Kidney (tissue), 14 donors: ENCODE data around the gene NONO. TPM values are rescaled to one million over a fixed set of nuclear protein-coding genes. Genes with fewer than 3 reads are reported as not detected.
A peak's percentile ranks its signal among the peaks of the same experiment; 100 is the strongest.

ENCODE experiments used
- DNase-seq, 5 donors: peaks; one replicate each; pipeline ENCODE4 v3.0.0-alpha.2; 2013 to 2020
- FAIRE-seq: peaks from 2 replicates; lab custom pipeline; 2012; peaks lifted over from hg19 to GRCh38; lab: Jason Lieb, UNC
- H3K27ac ChIP-seq, 2 donors: one replicate each; pipeline ENCODE4 v1.7.0; 2013; ENCODE audit warnings: low read depth in 2 of 2, low read length in 2 of 2, inconsistent platforms in 1 of 2
- H3K27me3 ChIP-seq: one replicate; pipeline ENCODE4 v1.7.1; 2013; ENCODE audit warnings: low read length, inconsistent platforms; ENCODE audit not compliant: control insufficient read depth, insufficient read depth
- H3K36me3 ChIP-seq, 3 donors: one replicate each; pipeline versions ENCODE4 v1.7.0 to v1.7.1; 2013; ENCODE audit warnings: low read length in 3 of 3, control low read depth in 1 of 3, inconsistent platforms in 1 of 3; ENCODE audit not compliant: insufficient read depth in 3 of 3, control insufficient read depth in 2 of 3
- H3K4me1 ChIP-seq, 3 donors: one replicate each; pipeline versions ENCODE4 v1.7.0 to v1.7.1; 2013; ENCODE audit warnings: low read length in 3 of 3, inconsistent platforms in 1 of 3, low read depth in 1 of 3; ENCODE audit not compliant: control insufficient read depth in 2 of 3, insufficient read depth in 2 of 3
- H3K4me3 ChIP-seq, 3 donors: one replicate each; pipeline versions ENCODE4 v1.7.0 to v1.8.1; 2013; ENCODE audit warnings: low read length in 3 of 3, control low read depth in 1 of 3, inconsistent platforms in 1 of 3
- H3K9ac ChIP-seq, 3 donors: one replicate each; pipeline versions ENCODE4 v1.7.0 to v1.7.1; 2013; ENCODE audit warnings: low read length in 3 of 3, control low read depth in 1 of 3, inconsistent platforms in 1 of 3
- H3K9me3 ChIP-seq, 3 donors: one replicate each; pipeline versions ENCODE4 v1.7.0 to v1.7.1; 2013; ENCODE audit warnings: low read length in 3 of 3, control low read depth in 1 of 3, inconsistent platforms in 1 of 3; ENCODE audit not compliant: control insufficient read depth in 2 of 3, insufficient read depth in 1 of 3
- intact Hi-C: fragments of 100-400 bp; cut with DNase I; formaldehyde crosslinking; loops from one replicate; pipeline ENCODE4 v1.11.1; 2022
- polyA plus RNA-seq: library from polyadenylated mRNA; stranded (reverse); fragments of 350-450 nt; fragmentation: Illumina TruSeq; extraction: RNeasy Lipid Tissue Mini Kit (QIAGEN cat#74804); gene quantifications from one replicate; pipeline ENCODE4 v1.2.3, GENCODE V29; 2014; ENCODE audit warnings: low read depth, low replicate concordance; ENCODE audit not compliant: insufficient read depth
- total RNA-seq: library from RNA; stranded (reverse); fragmentation: NEBNext Ultra II Directional; extraction: Animal tissue kit (Norgen Biotek cat#: 25700); gene quantifications from one replicate; pipeline ENCODE4 v1.2.1, GENCODE V29; 2021
- TF ChIP-seq, protein P1 (sequence below): IDR thresholded peaks from 3 replicates; pipeline ENCODE4 v1.5.1; 2012; ENCODE audit warnings: mild to moderate bottlenecking, moderate library complexity, borderline replicate concordance; ENCODE audit not compliant: insufficient read depth; ENCODE audit errors: extremely low read depth
- donor health status: control.
- donor health status: control.
- donor health status: control.
- donor health status: control.
- donor health status: control.
- donor health status: DM: yes; HTN: yes; CAD: no.
- donor health status: Normal renal cell carcinoma (clear cell type).

NONO gene
- total and polyA plus RNA-seq, 2 donors from 2014 or later, result 126 to 225 TPM

DNA sequence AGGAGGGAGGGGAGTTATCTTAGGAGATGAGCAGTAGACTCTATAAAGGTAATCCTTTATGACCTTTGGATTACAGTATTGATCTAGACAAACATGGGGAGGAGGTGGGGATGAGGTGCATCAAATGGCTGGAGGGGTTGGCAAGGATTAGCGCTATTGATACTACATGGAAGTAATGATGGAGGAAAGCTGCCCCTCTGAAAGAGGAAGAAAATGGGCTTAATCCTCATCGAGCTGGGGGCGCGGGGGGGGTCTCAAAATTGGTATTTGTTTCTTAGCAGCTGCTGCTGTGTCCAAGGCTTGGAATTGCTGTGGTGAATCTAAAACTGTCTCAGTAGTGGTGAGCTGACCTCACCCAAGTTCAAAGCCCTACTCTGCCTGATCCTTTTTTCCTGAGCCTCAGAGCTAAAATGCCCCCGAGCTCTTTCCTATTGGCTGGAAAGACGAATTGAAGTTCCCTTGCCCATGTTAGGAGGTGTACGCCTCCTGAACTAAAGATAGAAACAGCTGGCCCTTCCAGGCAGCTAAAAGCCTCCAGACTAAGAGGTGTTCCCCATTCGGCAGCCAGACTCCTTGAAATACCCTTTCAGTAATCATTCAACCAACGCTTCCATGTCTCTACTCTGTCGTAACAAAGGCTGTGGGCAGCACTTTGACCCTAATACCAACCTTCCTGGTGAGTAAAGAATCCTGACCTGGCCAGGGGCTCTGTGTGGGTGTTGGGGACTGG is 17.9 kb downstream of the NONO start, which contains the start of gene ITGB1BP2:
ITGB1BP2 (plus strand) TSS at position 556 of the 730 bp plus-strand sequence; CDS start at position 613, 57 bp downstream.
- peak within 1 kb of the TSS in 1 of 2 donors; percentile 28 for H3K27ac ChIP-seq
- intact Hi-C loops, result no loop called here
- H3K9ac ChIP-seq, result no peak within 1 kb of the TSS
- H3K27me3 ChIP-seq, result no peaks in the 10 kb centered on the region
- H3K4me3 ChIP-seq, result no peak within 1 kb of the TSS
- H3K36me3 ChIP-seq, result peaks cover 5 to 19% (median 11%) of the 10 kb centered on the region in 3 donors
- DNase-seq (peak in 1 of 5 donors; percentile 11), FAIRE-seq (no peak)
- TF ChIP-seq, protein P1, sequence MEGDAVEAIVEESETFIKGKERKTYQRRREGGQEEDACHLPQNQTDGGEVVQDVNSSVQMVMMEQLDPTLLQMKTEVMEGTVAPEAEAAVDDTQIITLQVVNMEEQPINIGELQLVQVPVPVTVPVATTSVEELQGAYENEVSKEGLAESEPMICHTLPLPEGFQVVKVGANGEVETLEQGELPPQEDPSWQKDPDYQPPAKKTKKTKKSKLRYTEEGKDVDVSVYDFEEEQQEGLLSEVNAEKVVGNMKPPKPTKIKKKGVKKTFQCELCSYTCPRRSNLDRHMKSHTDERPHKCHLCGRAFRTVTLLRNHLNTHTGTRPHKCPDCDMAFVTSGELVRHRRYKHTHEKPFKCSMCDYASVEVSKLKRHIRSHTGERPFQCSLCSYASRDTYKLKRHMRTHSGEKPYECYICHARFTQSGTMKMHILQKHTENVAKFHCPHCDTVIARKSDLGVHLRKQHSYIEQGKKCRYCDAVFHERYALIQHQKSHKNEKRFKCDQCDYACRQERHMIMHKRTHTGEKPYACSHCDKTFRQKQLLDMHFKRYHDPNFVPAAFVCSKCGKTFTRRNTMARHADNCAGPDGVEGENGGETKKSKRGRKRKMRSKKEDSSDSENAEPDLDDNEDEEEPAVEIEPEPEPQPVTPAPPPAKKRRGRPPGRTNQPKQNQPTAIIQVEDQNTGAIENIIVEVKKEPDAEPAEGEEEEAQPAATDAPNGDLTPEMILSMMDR, result no peak
- H3K9me3 ChIP-seq, result no peaks in the 10 kb centered on the region
- H3K4me1 ChIP-seq, result no peaks in the 10 kb centered on the region

DNA sequence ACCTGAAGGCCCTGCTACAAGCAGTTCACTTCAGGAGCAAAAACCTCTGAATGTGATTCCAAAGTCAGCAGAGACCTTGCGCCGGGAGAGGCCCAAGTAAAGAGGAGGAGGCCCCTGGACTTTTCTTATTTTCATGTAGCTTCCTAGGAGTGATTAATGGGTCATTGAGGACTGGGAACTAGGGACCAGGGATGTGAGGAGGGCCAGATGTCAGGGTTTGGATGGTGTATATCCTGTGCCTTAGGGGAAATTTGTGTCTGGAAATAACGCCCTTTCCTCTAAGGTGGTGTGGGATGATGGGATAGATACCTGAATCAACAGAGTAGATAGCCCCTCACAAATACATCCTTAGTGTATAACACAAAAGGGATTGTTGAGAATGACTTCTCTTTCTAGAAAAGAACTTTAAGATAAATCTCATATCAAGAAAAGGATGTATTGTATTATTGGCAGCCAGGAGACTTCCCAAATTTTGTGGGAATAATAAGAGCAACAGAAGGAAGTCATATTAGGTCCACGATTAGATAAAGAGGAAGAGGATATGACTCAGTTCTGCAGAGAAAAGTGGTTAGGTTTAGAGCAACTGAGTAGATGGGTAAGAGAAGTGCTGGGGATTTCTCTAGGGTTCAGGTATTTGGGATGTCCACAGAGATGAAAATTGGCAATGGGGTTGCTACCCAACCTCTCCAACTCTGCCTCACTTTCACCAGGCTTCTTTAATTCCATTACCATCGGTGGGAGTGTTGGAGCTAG is 19.2 kb downstream of the NONO start:
- Histone ChIP-seq H3K9me3 (no peaks in the 10 kb centered on the region), H3K4me1 (no peaks in the 10 kb centered on the region), H3K4me3 (no peak overlapping the region), H3K27me3 (no peaks in the 10 kb centered on the region), H3K27ac (no peak overlapping the region), H3K9ac (no peak overlapping the region), H3K36me3 (peaks cover 3 to 8% (median 7%) of the 10 kb centered on the region in 3 donors)
- FAIRE-seq (no peak), DNase-seq (no peak)
- TF ChIP-seq, protein P1, result no peak
- intact Hi-C loops, result no loop called here

DNA sequence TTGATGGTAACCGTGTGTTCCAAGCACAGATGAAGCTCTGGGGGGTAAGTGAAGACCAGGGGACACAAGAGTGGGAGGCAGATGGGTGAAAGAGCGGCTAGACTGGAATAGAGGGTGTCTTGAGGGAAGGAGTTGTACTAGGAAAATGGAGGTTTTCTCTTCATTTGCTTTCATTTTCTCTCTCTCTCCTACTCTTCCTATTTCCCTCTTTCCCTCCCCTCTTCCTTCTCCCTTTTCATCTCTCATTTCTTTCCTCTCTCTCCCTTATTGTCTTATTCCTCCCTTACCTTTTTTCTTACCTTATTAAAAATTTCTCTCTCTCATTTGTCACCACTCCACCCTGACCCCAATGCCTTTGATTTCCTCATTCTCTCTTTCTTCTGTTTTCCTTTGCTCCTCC is 21.1 kb downstream of the NONO start:
- no peak for FAIRE-seq
- H3K9me3 ChIP-seq, result no peaks in the 10 kb centered on the region
- TF ChIP-seq, protein P1, result no peak
- no peak overlapping the region for H3K4me3 ChIP-seq
- intact Hi-C loops, result no loop called here
- H3K4me1 ChIP-seq, result no peaks in the 10 kb centered on the region
- no peaks in the 10 kb centered on the region for H3K27me3 ChIP-seq
- DNase-seq, result no peak
- H3K36me3 ChIP-seq, result no peaks in the 10 kb centered on the region
- no peak overlapping the region for H3K27ac ChIP-seq
- H3K9ac ChIP-seq, result no peak overlapping the region
